H1 (cell line): ENCODE measurements around the gene HERC4. TPM values are rescaled to one million over a fixed set of nuclear protein-coding genes. Genes with fewer than 3 reads are reported as not detected.

Experiments used
- CTCF ChIA-PET: fragments of 300-600 bp; sonication (Branson Sonifier 250); formaldehyde crosslinking; loops from one replicate; lab custom pipeline; 2021; ENCODE audit not compliant: partially characterized antibody; lab: Charles Lee
- POLR2A ChIA-PET: fragments of 300-600 bp; sonication (Branson Sonifier 250); formaldehyde crosslinking; loops from one replicate; lab custom pipeline; 2021; ENCODE audit warnings: inconsistent platforms; ENCODE audit not compliant: partially characterized antibody; lab: Charles Lee
- DNase-seq, 2 experiments: peaks; one replicate each; pipeline versions ENCODE4 v3.0.0 to v3.0.0-alpha.2; 2010 to 2022; ENCODE audit warnings: low spot score in 2 of 2, low read depth in 1 of 2, mixed read lengths in 1 of 2
- FAIRE-seq: peaks from 2 replicates; lab custom pipeline; 2011; peaks lifted over from hg19 to GRCh38; lab: Jason Lieb, UNC
- H2AFZ ChIP-seq: 2 replicates; pipeline ENCODE4 v1.8.1; 2012; ENCODE audit warnings: low read length, inconsistent platforms
- H2AK5ac ChIP-seq: 2 replicates; pipeline ENCODE4 v1.6.1; 2013; ENCODE audit warnings: low read depth, low read length
- H2BK120ac ChIP-seq: replicated peaks from 2 replicates; pipeline ENCODE3; 2013; ENCODE audit warnings: low read depth, low read length, inconsistent platforms
- H2BK12ac ChIP-seq: 2 replicates; pipeline ENCODE4 v1.6.1; 2013; ENCODE audit warnings: low read depth, low read length
- H2BK15ac ChIP-seq: 2 replicates; pipeline ENCODE4 v1.6.1; 2013; ENCODE audit warnings: low read length
- H2BK20ac ChIP-seq: 2 replicates; pipeline ENCODE4 v1.6.1; 2013; ENCODE audit warnings: low read length
- H2BK5ac ChIP-seq: 2 replicates; pipeline ENCODE4 v1.6.1; 2013; ENCODE audit warnings: low read depth, low read length
- H3K14ac ChIP-seq: 2 replicates; pipeline ENCODE4 v1.6.1; 2013; ENCODE audit warnings: inconsistent platforms; ENCODE audit not compliant: insufficient read length
- H3K18ac ChIP-seq: 2 replicates; pipeline ENCODE4 v1.6.1; 2013; ENCODE audit warnings: low read length; ENCODE audit errors: extremely low read depth
- H3K23ac ChIP-seq: 2 replicates; pipeline ENCODE4 v1.6.1; 2013; ENCODE audit warnings: inconsistent platforms; ENCODE audit not compliant: insufficient read length
- H3K23me2 ChIP-seq: 2 replicates; pipeline ENCODE4 v1.6.1; 2013; ENCODE audit warnings: low read depth, low read length
- H3K27ac ChIP-seq: 2 replicates; pipeline ENCODE4 v1.6.1; 2011; ENCODE audit warnings: low read depth, low read length, inconsistent platforms
- H3K27me3 ChIP-seq, 4 experiments: replicated peaks in 1 of 4; 1 replicate in 1 of 4; 2 replicates in 3 of 4; pipeline versions ENCODE4 v1.6.1 to v1.8.1; 2011 to 2013; ENCODE audit warnings: low read length in 3 of 4, mild to moderate bottlenecking in 3 of 4, inconsistent platforms in 2 of 4, mixed read lengths in 2 of 4, moderate library complexity in 1 of 4; ENCODE audit not compliant: control insufficient read depth in 3 of 4, insufficient read depth in 3 of 4; ENCODE audit errors: extremely low read depth in 1 of 4
- H3K36me3 ChIP-seq, 4 experiments: 2 replicates each; pipeline versions ENCODE4 v1.6.1 to v1.8.1; 2011 to 2013; ENCODE audit warnings: mild to moderate bottlenecking in 4 of 4, low read length in 3 of 4, moderate library complexity in 2 of 4, control low read depth in 1 of 4, inconsistent platforms in 1 of 4; ENCODE audit not compliant: insufficient read depth in 4 of 4, control insufficient read depth in 2 of 4
- H3K4ac ChIP-seq: replicated peaks from 2 replicates; pipeline ENCODE3; 2013; ENCODE audit warnings: low read length, low read depth, mixed read lengths, inconsistent platforms; ENCODE audit not compliant: insufficient read length
- H3K4me1 ChIP-seq, 4 experiments: replicated peaks in 1 of 4; 1 replicate in 1 of 4; 2 replicates in 3 of 4; pipeline versions ENCODE4 v1.6.1 to v1.8.1; 2011 to 2013; ENCODE audit warnings: low read length in 3 of 4, inconsistent platforms in 2 of 4, mixed read lengths in 1 of 4; ENCODE audit not compliant: insufficient read depth in 4 of 4, control insufficient read depth in 3 of 4
- H3K4me2 ChIP-seq, 2 experiments: 2 replicates each; pipeline versions ENCODE4 v1.6.1 to v1.8.1; 2011 to 2013; ENCODE audit warnings: low read depth in 2 of 2, low read length in 2 of 2, control low read depth in 1 of 2, inconsistent platforms in 1 of 2, mild to moderate bottlenecking in 1 of 2; ENCODE audit not compliant: insufficient read depth in 1 of 2
- H3K4me3 ChIP-seq, 4 experiments: fragments of 200-600, 300-600 bp in 1 of 4; sonication (generic), shearing (Covaris generic), sonication (Bioruptor Twin) in 1 of 4; 2 replicates each; pipeline versions ENCODE4 v1.5.1 to v1.8.1; 2011 to 2016; ENCODE audit warnings: low read length in 4 of 4, low read depth in 3 of 4, control low read depth in 2 of 4, inconsistent platforms in 2 of 4, mild to moderate bottlenecking in 2 of 4, mixed read lengths in 1 of 4, moderate library complexity in 1 of 4; ENCODE audit not compliant: insufficient read depth in 2 of 4; ENCODE audit errors: extremely low read depth in 1 of 4
- H3K56ac ChIP-seq: replicated peaks from 2 replicates; pipeline ENCODE3; 2013; ENCODE audit warnings: low read depth, mild to moderate bottlenecking, mixed read lengths, low read length, inconsistent platforms; ENCODE audit not compliant: insufficient read length
- H3K79me1 ChIP-seq: 2 replicates; pipeline ENCODE4 v1.6.1; 2013; ENCODE audit warnings: low read depth, low read length, control low read depth
- H3K79me2 ChIP-seq, 2 experiments: 2 replicates each; pipeline versions ENCODE4 v1.6.1 to v1.8.1; 2012 to 2013; ENCODE audit warnings: low read length in 2 of 2, mild to moderate bottlenecking in 2 of 2, inconsistent platforms in 1 of 2; ENCODE audit not compliant: insufficient read depth in 2 of 2, control insufficient read depth in 1 of 2
- H3K9ac ChIP-seq, 4 experiments: replicated peaks in 1 of 4; 1 replicate in 1 of 4; 2 replicates in 3 of 4; pipeline versions ENCODE4 v1.6.1 to v1.8.1; 2011 to 2013; ENCODE audit warnings: low read depth in 3 of 4, low read length in 3 of 4, control low read depth in 2 of 4, mild to moderate bottlenecking in 2 of 4, moderate library complexity in 2 of 4, inconsistent platforms in 1 of 4; ENCODE audit errors: extremely low read depth in 1 of 4
- H3K9me3 ChIP-seq, 2 experiments: 2 replicates each; pipeline versions ENCODE4 v1.6.1 to v1.8.1; 2012 to 2013; ENCODE audit warnings: mild to moderate bottlenecking in 2 of 2, moderate library complexity in 2 of 2, control low read depth in 1 of 2, inconsistent platforms in 1 of 2, low read depth in 1 of 2, low read length in 1 of 2, mixed read lengths in 1 of 2; ENCODE audit not compliant: insufficient read depth in 2 of 2
- H4K20me1 ChIP-seq, 2 experiments: replicated peaks in 1 of 2; 2 replicates each; pipeline versions ENCODE3 to v1.8.1; 2011 to 2013; ENCODE audit warnings: inconsistent platforms in 2 of 2, low read length in 2 of 2, mild to moderate bottlenecking in 1 of 2; ENCODE audit not compliant: insufficient read depth in 2 of 2, control insufficient read depth in 1 of 2
- H4K5ac ChIP-seq: 2 replicates; pipeline ENCODE4 v1.6.1; 2013; ENCODE audit warnings: low read length, low read depth, mixed read lengths, inconsistent platforms; ENCODE audit not compliant: insufficient read length
- H4K8ac ChIP-seq: 2 replicates; pipeline ENCODE4 v1.8.0; 2013; ENCODE audit warnings: mild to moderate bottlenecking, moderate library complexity, low read length, inconsistent platforms; ENCODE audit not compliant: insufficient read depth; ENCODE audit errors: extremely low read depth
- H4K91ac ChIP-seq: replicated peaks from 2 replicates; pipeline ENCODE3; 2013; ENCODE audit warnings: low read length, mixed read lengths, inconsistent platforms; ENCODE audit not compliant: insufficient read length
- ATF2 ChIP-seq: IDR thresholded peaks from 2 replicates; pipeline ENCODE4 v1.6.1; 2012; ENCODE audit warnings: low read length, inconsistent platforms
- BACH1 ChIP-seq: IDR thresholded peaks from 2 replicates; pipeline ENCODE4 v1.6.1; 2012; ENCODE audit warnings: low read length, improper control_type of control experiment
- CEBPB ChIP-seq: IDR thresholded peaks from 2 replicates; pipeline ENCODE4 v1.6.1; 2012; ENCODE audit warnings: low read depth, low read length
- CTCF ChIP-seq, 3 experiments: IDR thresholded peaks; 1 replicate in 2 of 3; 2 replicates in 1 of 3; pipeline versions ENCODE4 v1.5.1 to v1.6.1; 2011; ENCODE audit warnings: low read length in 3 of 3, mild to moderate bottlenecking in 3 of 3, inconsistent platforms in 2 of 3, low read depth in 1 of 3, moderate library complexity in 1 of 3; ENCODE audit not compliant: insufficient read depth in 1 of 3; ENCODE audit errors: control extremely low read depth in 1 of 3
- GABPA ChIP-seq: IDR thresholded peaks from 2 replicates; pipeline ENCODE4 v1.6.1; 2011; ENCODE audit warnings: mild to moderate bottlenecking, low read length, moderate library complexity, borderline replicate concordance; ENCODE audit not compliant: insufficient read depth
- RFX5 ChIP-seq: IDR thresholded peaks from 2 replicates; pipeline ENCODE4 v1.6.1; 2011; ENCODE audit warnings: low read depth, low read length, improper control_type of control experiment, borderline replicate concordance
- SIRT6 ChIP-seq: IDR thresholded peaks from one replicate; pipeline ENCODE4 v1.7.1; 2012; ENCODE audit warnings: low read length, inconsistent platforms
- SIX5 ChIP-seq: IDR thresholded peaks from 2 replicates; pipeline ENCODE4 v1.6.1; 2011; ENCODE audit warnings: mild to moderate bottlenecking, low read depth, low read length
- SP1 ChIP-seq: IDR thresholded peaks from 2 replicates; pipeline ENCODE4 v1.6.1; 2011; ENCODE audit warnings: low read depth, low read length
- SP4 ChIP-seq: IDR thresholded peaks from 2 replicates; pipeline ENCODE4 v1.6.1; 2012; ENCODE audit warnings: low read length, inconsistent platforms
- TAF1 ChIP-seq: IDR thresholded peaks from 2 replicates; pipeline ENCODE4 v1.6.1; 2011; ENCODE audit warnings: mild to moderate bottlenecking, low read depth, low read length
- WGBS, 2 experiments: shearing (Covaris generic) in 1 of 2; methylation state at CpG; one replicate each; pipeline versions ENCODE4 v1.1.6 to v1.1.7; 2013 to 2015; ENCODE audit warnings: low lambda C conversion rate in 2 of 2, mixed read lengths in 2 of 2, inconsistent platforms in 1 of 2, low coverage in 1 of 2, missing lambda C conversion rate in 1 of 2; ENCODE audit not compliant: insufficient replicate concordance in 2 of 2, insufficient coverage in 1 of 2, insufficient read length in 1 of 2; ENCODE audit errors: extremely low coverage in 1 of 2, missing lambda C conversion rate in 1 of 2; 5-methylcytosine and 5-hydroxymethylcytosine counted together
- polyA plus RNA-seq, 7 experiments: library from polyadenylated mRNA; depleted of rRNA in 3 of 7; stranded (reverse) in 5 of 7; unstranded in 2 of 7; fragments of >200 nt in 5 of 7; fragments of 200-250 nt in 2 of 7; gene quantifications; 1 replicate in 5 of 7; 2 replicates in 1 of 7; 4 replicates in 1 of 7; pipeline versions ENCODE4 v1.2.1 to v1.2.3, GENCODE V29; 2011 to 2013; ENCODE audit warnings: missing spikeins in 2 of 7, mixed read lengths in 2 of 7
- total RNA-seq: library from RNA; stranded (reverse); fragmentation: NEBNext Ultra II Directional; extraction: Animal tissue kit (Norgen Biotek cat#: 25700); gene quantifications from 2 replicates; pipeline ENCODE4 v1.2.1, GENCODE V29; 2021

Gene HERC4
- total and polyA plus RNA-seq, 2 of the 8 experiments (the other 6 are each of a cell fraction or from before 2014, with no cell fraction given) = 7.5 to 44.0 TPM

GRCh38 chr10:67934336-67934735 is 140.7 kb downstream of the HERC4 start:
- ChIA-PET POLR2A (interaction anchor here (1.4 to 1.7 kb wide), 3 partner anchors 8 to 398 kb away, joined by 3 to 5 read pairs (median 3); partner anchors contain the start of gene HNRNPH3), CTCF (interaction anchor here (1.0 kb wide), 1 partner anchor 40 kb away, joined by 3 read pairs; no protein-coding TSS in a partner anchor)
- Histone ChIP-seq H2AK5ac (no peak overlapping the region), H2BK120ac (no peak overlapping the region), H3K23ac (no peak overlapping the region), H3K27ac (no peak overlapping the region), H3K56ac (peak overlapping the region; percentile 69), H3K23me2 (no peaks in the 10 kb centered on the region), H3K79me1 (no peaks in the 10 kb centered on the region), H3K4me2 (no peak overlapping the region), H2BK5ac (no peak overlapping the region), H3K4me1 (no peaks in the 10 kb centered on the region; a peak in 1 of 7 replicates), H4K8ac (no peak overlapping the region), H2BK15ac (no peak overlapping the region), H3K27me3 (no peaks in the 10 kb centered on the region), H4K91ac (no peak overlapping the region), H3K14ac (no peak overlapping the region), H3K36me3 (peaks cover 3 to 24% (median 5%) of the 10 kb centered on the region in 4 experiments; a peak in 6 of 8 replicates), H3K4me3 (no peak overlapping the region), H3K79me2 (no peaks in the 10 kb centered on the region), H3K4ac (no peak overlapping the region), H2BK12ac (no peak overlapping the region), H4K5ac (no peak overlapping the region), H3K9ac (no peak overlapping the region), H3K18ac (no peak overlapping the region), H2BK20ac (no peak overlapping the region), H3K9me3 (no peaks in the 10 kb centered on the region), H2AFZ (no peak overlapping the region), H4K20me1 (no peaks in the 10 kb centered on the region)
- no peak for FAIRE-seq
- WGBS, 2 experiments = 87% methylated on average over 1 of the region's 1 CpG; no CpG with 5 or more reads in 1 of the 2 experiments
- no peak for DNase-seq
- TF ChIP-seq SP4 (no peak), TAF1 (no peak), RFX5 (no peak), SIRT6 (no peak), BACH1 (no peak), CTCF (IDR thresholded peaks at IDR 0.05; ENCODE audit: control extremely low read depth in 1 of 3, insufficient read depth in 1 of 3, low read depth in 1 of 3, low read length in 3 of 3) (no peak), CEBPB (no peak), SP1 (no peak), SIX5 (no peak), GABPA (no peak), ATF2 (no peak)
